DND-41 (cell line): ENCODE results near the gene ZNF442.
"Not testable (repeated sequence)": the region's sequence is repeated elsewhere in the genome, so short reads cannot be mapped to it uniquely, and the experiment has no call there.

Experiments used
- ATAC-seq: fragments of 200-7000 bp; cut with Tn5 transposase; 3 replicates; pipeline ENCODE4 v1.9.1; 2021; ENCODE audit warnings: low read depth; ENCODE audit not compliant: insufficient read depth
- DNase-seq: peaks from one replicate; pipeline ENCODE4 v3.0.0-alpha.2; 2020
- H2AFZ ChIP-seq: 2 replicates; pipeline ENCODE4 v1.6.0; 2012; ENCODE audit warnings: low read depth, low read length
- H3K27ac ChIP-seq: 2 replicates; pipeline ENCODE4 v1.5.1; 2012; ENCODE audit warnings: low read length, inconsistent platforms
- H3K27me3 ChIP-seq: fragments of 200-600 bp; sonication (generic); 2 replicates; pipeline ENCODE4 v1.6.0; 2012; ENCODE audit warnings: low read length, mild to moderate bottlenecking, inconsistent platforms; ENCODE audit not compliant: insufficient read depth, poor library complexity
- H3K36me3 ChIP-seq: 2 replicates; pipeline ENCODE4 v1.5.1; 2012; ENCODE audit warnings: low read length, inconsistent platforms; ENCODE audit not compliant: insufficient read depth
- H3K4me1 ChIP-seq: 2 replicates; pipeline ENCODE4 v1.5.1; 2012; ENCODE audit warnings: mild to moderate bottlenecking, low read length; ENCODE audit not compliant: insufficient read depth
- H3K4me2 ChIP-seq: 2 replicates; pipeline ENCODE4 v1.6.0; 2012; ENCODE audit warnings: mild to moderate bottlenecking, moderate library complexity, low read length, inconsistent platforms; ENCODE audit not compliant: insufficient read depth
- H3K4me3 ChIP-seq, 2 experiments: fragments of 200-600 bp in 1 of 2; shearing (Covaris generic) in 1 of 2; 2 replicates each; pipeline ENCODE4 v1.5.1; 2012 to 2016; ENCODE audit warnings: inconsistent platforms in 2 of 2, low read length in 2 of 2, mild to moderate bottlenecking in 2 of 2, low read depth in 1 of 2, moderate library complexity in 1 of 2
- H3K79me2 ChIP-seq: 2 replicates; pipeline ENCODE4 v1.6.0; 2012; ENCODE audit warnings: low read length, inconsistent platforms; ENCODE audit not compliant: insufficient read depth
- H3K9ac ChIP-seq: 2 replicates; pipeline ENCODE4 v1.6.0; 2012; ENCODE audit warnings: low read depth, mild to moderate bottlenecking, inconsistent platforms, low read length, moderate library complexity
- H3K9me3 ChIP-seq: 2 replicates; pipeline ENCODE4 v1.5.1; 2012; ENCODE audit warnings: low read length, moderate library complexity, mild to moderate bottlenecking, inconsistent platforms; ENCODE audit not compliant: insufficient read depth, severe bottlenecking
- H4K20me1 ChIP-seq: 2 replicates; pipeline ENCODE4 v1.6.0; 2012; ENCODE audit warnings: low read length; ENCODE audit not compliant: insufficient read depth
- EZH2 ChIP-seq: IDR thresholded peaks from 3 replicates; pipeline ENCODE4 v1.6.1; 2012; ENCODE audit warnings: borderline replicate concordance, low read depth, mild to moderate bottlenecking, moderate library complexity, low read length, inconsistent platforms; ENCODE audit not compliant: severe bottlenecking
- TF ChIP-seq, protein P1 (sequence below): IDR thresholded peaks from 2 replicates; pipeline ENCODE4 v1.5.1; 2012; ENCODE audit warnings: borderline replicate concordance, low read length, moderate library complexity, mild to moderate bottlenecking; ENCODE audit not compliant: poor library complexity, severe bottlenecking; ENCODE audit errors: extremely low read depth

ZNF442 gene

DNA sequence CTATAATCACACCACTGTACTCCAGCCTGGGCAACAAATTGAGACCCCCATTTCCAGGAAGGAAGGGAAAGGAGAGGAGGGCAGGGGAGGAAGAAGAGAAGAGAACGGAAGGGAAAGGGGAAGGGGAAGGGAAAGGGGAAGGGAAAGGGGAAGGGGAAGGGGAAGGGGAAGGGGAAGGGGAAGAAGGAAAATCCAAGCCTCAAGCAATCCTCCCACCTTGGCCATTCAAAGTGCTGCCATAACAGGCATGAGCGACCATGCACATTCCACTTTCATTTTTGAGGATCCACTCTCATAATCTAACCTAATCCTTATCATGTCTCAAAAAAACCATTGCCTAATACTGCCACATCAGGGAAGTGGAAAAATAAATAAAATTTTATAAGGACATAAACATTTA is 20.9 kb upstream of the ZNF442 start:
- not testable (repeated sequence) for ATAC-seq, H3K4me2 ChIP-seq, H3K9me3 ChIP-seq, H3K27me3 ChIP-seq, H2AFZ ChIP-seq, DNase-seq, H4K20me1 ChIP-seq, H3K9ac ChIP-seq, H3K27ac ChIP-seq, H3K4me1 ChIP-seq, H3K79me2 ChIP-seq, H3K4me3 ChIP-seq
- peaks cover 23% of the 10 kb centered on the region for H3K36me3 ChIP-seq

DNA sequence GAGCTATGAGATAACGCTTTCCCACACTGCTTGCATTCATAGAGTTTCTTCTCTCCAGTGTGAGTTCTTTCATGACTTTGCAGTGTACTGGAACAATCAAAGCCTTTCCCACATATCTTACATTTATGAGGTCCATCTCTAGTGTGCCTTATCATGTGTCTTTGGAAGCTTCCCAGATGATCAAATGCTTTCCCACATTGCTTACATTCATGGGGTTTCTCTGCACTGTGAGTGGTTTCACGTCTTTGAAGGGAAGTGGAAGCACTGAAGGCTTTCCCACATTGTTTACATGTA is 14.9 kb upstream of the ZNF442 start:
- Histone ChIP-seq H2AFZ (no peak overlapping the region), H4K20me1 (no peaks in the 10 kb centered on the region), H3K36me3 (no peaks in the 10 kb centered on the region), H3K4me1 (no peaks in the 10 kb centered on the region), H3K9me3 (no peaks in the 10 kb centered on the region), H3K27me3 (no peaks in the 10 kb centered on the region), H3K79me2 (no peaks in the 10 kb centered on the region), H3K4me2 (no peak overlapping the region), H3K9ac (no peak overlapping the region), H3K4me3 (no peak overlapping the region), H3K27ac (no peak overlapping the region)
- no peak for ATAC-seq
- DNase-seq, result no peak
- TF ChIP-seq, protein P1, sequence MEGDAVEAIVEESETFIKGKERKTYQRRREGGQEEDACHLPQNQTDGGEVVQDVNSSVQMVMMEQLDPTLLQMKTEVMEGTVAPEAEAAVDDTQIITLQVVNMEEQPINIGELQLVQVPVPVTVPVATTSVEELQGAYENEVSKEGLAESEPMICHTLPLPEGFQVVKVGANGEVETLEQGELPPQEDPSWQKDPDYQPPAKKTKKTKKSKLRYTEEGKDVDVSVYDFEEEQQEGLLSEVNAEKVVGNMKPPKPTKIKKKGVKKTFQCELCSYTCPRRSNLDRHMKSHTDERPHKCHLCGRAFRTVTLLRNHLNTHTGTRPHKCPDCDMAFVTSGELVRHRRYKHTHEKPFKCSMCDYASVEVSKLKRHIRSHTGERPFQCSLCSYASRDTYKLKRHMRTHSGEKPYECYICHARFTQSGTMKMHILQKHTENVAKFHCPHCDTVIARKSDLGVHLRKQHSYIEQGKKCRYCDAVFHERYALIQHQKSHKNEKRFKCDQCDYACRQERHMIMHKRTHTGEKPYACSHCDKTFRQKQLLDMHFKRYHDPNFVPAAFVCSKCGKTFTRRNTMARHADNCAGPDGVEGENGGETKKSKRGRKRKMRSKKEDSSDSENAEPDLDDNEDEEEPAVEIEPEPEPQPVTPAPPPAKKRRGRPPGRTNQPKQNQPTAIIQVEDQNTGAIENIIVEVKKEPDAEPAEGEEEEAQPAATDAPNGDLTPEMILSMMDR, result no peak
- no peak for TF ChIP-seq EZH2

DNA sequence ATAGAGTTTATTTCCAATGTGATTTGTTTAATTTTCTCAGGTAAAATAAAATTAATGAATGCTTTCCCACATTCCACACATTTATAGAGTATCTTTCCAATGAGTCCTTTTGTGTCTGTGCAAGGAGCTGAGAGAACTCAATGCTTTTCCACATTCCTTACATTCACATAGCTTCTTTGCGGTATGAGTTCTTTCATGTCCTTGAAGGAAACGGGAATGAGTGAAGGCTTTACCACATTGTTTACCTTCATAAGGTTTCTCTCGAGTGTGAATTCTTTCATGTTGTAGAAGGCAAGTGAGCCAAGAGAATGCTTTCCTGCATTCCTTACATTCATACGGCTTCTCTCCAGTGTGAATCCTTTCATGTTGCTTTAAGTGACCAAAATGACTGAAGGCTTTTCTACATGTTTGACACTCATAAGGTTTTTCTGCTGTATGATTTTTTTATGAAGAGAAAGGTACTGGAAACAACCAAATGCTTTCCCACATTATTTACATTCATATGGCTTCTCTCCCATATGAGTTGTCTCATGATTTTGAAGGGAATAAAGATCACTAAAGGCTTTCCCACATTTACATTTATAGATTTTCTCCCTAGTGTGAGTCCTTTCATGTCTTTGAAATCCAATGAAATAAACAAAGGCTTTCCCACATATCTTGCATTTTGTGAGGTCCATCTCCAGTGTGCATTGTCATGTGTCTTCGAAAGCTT is 14.4 kb upstream of the ZNF442 start:
- no peaks in the 10 kb centered on the region for H3K9me3 ChIP-seq

DNA sequence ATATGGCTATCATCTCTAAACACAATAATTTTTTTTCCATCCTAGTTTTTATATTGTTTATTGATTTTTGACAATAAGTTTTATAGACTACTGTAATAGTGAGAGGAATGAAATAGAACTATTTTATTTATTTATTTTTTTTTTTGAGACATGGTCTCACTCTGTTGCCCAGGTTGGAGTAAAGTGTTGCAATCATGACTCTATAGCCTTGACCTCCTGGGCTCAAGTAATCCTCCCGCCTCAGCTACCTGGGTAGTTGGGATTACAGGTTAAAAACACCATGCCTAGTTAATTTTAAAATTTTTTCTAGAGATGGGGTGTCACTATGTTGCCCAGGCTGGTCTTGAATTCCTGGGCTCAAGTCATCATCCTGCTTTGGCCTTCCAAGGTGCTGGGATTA is 8.5 kb upstream of the ZNF442 start:
- Histone ChIP-seq H3K9ac (no peak overlapping the region), H4K20me1 (no peaks in the 10 kb centered on the region), H3K4me1 (no peaks in the 10 kb centered on the region), H3K36me3 (no peaks in the 10 kb centered on the region), H3K79me2 (no peaks in the 10 kb centered on the region), H3K4me3 (no peak overlapping the region), H2AFZ (no peak overlapping the region), H3K4me2 (no peak overlapping the region), H3K27ac (no peak overlapping the region), H3K27me3 (no peaks in the 10 kb centered on the region), H3K9me3 (no peaks in the 10 kb centered on the region)
- ATAC-seq (no peak), DNase-seq (no peak)
- TF ChIP-seq, protein P1, result no peak
- no peak for TF ChIP-seq EZH2

More for the DNA sequence above, 14.4 kb upstream of the ZNF442 start:
- no peak for DNase-seq
- no peak for TF ChIP-seq EZH2
- TF ChIP-seq, protein P1, result no peak
- no peak for ATAC-seq
- no peak overlapping the region for H2AFZ ChIP-seq
- no peak overlapping the region for H3K4me3 ChIP-seq
- H4K20me1 ChIP-seq, result no peaks in the 10 kb centered on the region
- no peaks in the 10 kb centered on the region for H3K36me3 ChIP-seq
- no peak overlapping the region for H3K4me2 ChIP-seq
- no peak overlapping the region for H3K27ac ChIP-seq
- H3K4me1 ChIP-seq, result no peaks in the 10 kb centered on the region
- H3K27me3 ChIP-seq, result no peaks in the 10 kb centered on the region
- no peaks in the 10 kb centered on the region for H3K79me2 ChIP-seq
- no peak overlapping the region for H3K9ac ChIP-seq
